A549 (cell line): ENCODE data around the gene KSR2.

Experiments
- CBX2 ChIP-seq: fragments of 200-600 bp; sonication (generic); IDR thresholded peaks from 2 replicates; pipeline ENCODE4 v1.6.1; 2016; ENCODE audit warnings: low read depth, mild to moderate bottlenecking, borderline replicate concordance
- EP300 ChIP-seq, 2 experiments: fragments of >200 bp; sonication (Bioruptor Twin); formaldehyde crosslinking; IDR thresholded peaks; 2 replicates in 1 of 2; 3 replicates in 1 of 2; pipeline ENCODE4 v1.6.1; 2016 to 2017
- FOSL2 ChIP-seq, 2 experiments: fragments of 450-650 bp in 1 of 2; fragments of >200 bp in 1 of 2; sonication (Bioruptor Twin) in 1 of 2; formaldehyde crosslinking; IDR thresholded peaks; 2 replicates each; pipeline versions ENCODE4 v1.5.0 to v1.6.1; 2016 to 2020; ENCODE audit warnings: mild to moderate bottlenecking in 1 of 2, moderate library complexity in 1 of 2
- GATA3 ChIP-seq: IDR thresholded peaks from 2 replicates; pipeline ENCODE4 v1.6.1; 2012; ENCODE audit warnings: borderline replicate concordance
- HDAC2 ChIP-seq: fragments of 200-600 bp; sonication (generic); IDR thresholded peaks from 2 replicates; pipeline ENCODE4 v1.6.1; 2016
- JUNB ChIP-seq: fragments of >200 bp; sonication (Bioruptor Twin); formaldehyde crosslinking; IDR thresholded peaks from 2 replicates; pipeline ENCODE4 v1.6.1; 2016
- MAZ ChIP-seq: fragments of 150-350 bp; IDR thresholded peaks from 2 replicates; pipeline ENCODE4 v1.6.1; 2014; ENCODE audit warnings: antibody characterized with exemption, low read depth, low read length, borderline replicate concordance
- MYC ChIP-seq: IDR thresholded peaks from 2 replicates; pipeline ENCODE4 v1.6.1; 2012; ENCODE audit warnings: mild to moderate bottlenecking, inconsistent platforms, low read length, improper control_type of control experiment, borderline replicate concordance
- POLR2AphosphoS2 ChIP-seq: conservative IDR thresholded peaks from 2 replicates; pipeline ENCODE4 v1.6.1; 2012; ENCODE audit warnings: low read length, improper control_type of control experiment, inconsistent platforms
- ZC3H11A ChIP-seq: fragments of 450-650 bp; IDR thresholded peaks from 2 replicates; pipeline ENCODE4 v1.6.1; 2014; ENCODE audit warnings: antibody characterized with exemption, mild to moderate bottlenecking
- TF ChIP-seq, protein P1 (sequence below): fragments of >200 bp; sonication (Bioruptor Twin); formaldehyde crosslinking; IDR thresholded peaks from 3 replicates; pipeline ENCODE4 v1.5.1; 2016
- TF ChIP-seq, protein P2 (sequence below): fragments of >200 bp; sonication (Bioruptor Twin); formaldehyde crosslinking; IDR thresholded peaks from 3 replicates; pipeline ENCODE4 v1.6.1; 2016
- TF ChIP-seq, protein P3 (sequence below): fragments of 150-350 bp; IDR thresholded peaks from 2 replicates; pipeline ENCODE4 v1.6.1; 2014; ENCODE audit warnings: low read depth, mild to moderate bottlenecking, low read length

DNA sequence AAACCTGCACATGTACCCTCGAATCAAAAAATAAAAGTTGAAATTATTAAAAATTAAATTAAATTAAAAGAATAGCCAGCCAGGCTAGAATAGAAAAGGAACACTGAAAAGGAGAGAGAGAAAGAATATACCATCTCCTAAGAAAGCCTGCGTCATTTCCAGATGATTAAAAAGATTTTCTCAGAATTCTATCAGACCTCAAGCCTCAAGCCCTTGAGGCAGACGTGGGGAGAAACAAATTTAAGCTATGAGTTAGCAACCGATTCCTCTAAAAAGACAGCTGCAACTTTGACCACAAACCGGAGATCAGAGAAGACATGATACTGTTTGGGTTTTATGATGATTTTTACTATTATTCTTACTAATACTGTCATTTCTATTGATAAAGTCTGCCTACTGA, 138.3 kb downstream of the KSR2 start:
- TF ChIP-seq MAZ = no peak
- TF ChIP-seq, protein P1, sequence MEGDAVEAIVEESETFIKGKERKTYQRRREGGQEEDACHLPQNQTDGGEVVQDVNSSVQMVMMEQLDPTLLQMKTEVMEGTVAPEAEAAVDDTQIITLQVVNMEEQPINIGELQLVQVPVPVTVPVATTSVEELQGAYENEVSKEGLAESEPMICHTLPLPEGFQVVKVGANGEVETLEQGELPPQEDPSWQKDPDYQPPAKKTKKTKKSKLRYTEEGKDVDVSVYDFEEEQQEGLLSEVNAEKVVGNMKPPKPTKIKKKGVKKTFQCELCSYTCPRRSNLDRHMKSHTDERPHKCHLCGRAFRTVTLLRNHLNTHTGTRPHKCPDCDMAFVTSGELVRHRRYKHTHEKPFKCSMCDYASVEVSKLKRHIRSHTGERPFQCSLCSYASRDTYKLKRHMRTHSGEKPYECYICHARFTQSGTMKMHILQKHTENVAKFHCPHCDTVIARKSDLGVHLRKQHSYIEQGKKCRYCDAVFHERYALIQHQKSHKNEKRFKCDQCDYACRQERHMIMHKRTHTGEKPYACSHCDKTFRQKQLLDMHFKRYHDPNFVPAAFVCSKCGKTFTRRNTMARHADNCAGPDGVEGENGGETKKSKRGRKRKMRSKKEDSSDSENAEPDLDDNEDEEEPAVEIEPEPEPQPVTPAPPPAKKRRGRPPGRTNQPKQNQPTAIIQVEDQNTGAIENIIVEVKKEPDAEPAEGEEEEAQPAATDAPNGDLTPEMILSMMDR = no peak
- TF ChIP-seq EP300 (IDR thresholded peaks at IDR 0.05) = no peak
- TF ChIP-seq MYC = no peak
- no peak for TF ChIP-seq JUNB
- TF ChIP-seq ZC3H11A = no peak
- no peak for TF ChIP-seq POLR2AphosphoS2
- TF ChIP-seq GATA3 = no peak
- TF ChIP-seq, protein P2, sequence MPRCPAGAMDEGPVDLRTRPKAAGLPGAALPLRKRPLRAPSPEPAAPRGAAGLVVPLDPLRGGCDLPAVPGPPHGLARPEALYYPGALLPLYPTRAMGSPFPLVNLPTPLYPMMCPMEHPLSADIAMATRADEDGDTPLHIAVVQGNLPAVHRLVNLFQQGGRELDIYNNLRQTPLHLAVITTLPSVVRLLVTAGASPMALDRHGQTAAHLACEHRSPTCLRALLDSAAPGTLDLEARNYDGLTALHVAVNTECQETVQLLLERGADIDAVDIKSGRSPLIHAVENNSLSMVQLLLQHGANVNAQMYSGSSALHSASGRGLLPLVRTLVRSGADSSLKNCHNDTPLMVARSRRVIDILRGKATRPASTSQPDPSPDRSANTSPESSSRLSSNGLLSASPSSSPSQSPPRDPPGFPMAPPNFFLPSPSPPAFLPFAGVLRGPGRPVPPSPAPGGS = no peak
- TF ChIP-seq FOSL2 (IDR thresholded peaks at IDR 0.05) = no peak
- TF ChIP-seq FOSL2 (CRISPR knock-in tag; IDR thresholded peaks at IDR 0.05) = no peak
- TF ChIP-seq CBX2 = no peak
- TF ChIP-seq, protein P3, sequence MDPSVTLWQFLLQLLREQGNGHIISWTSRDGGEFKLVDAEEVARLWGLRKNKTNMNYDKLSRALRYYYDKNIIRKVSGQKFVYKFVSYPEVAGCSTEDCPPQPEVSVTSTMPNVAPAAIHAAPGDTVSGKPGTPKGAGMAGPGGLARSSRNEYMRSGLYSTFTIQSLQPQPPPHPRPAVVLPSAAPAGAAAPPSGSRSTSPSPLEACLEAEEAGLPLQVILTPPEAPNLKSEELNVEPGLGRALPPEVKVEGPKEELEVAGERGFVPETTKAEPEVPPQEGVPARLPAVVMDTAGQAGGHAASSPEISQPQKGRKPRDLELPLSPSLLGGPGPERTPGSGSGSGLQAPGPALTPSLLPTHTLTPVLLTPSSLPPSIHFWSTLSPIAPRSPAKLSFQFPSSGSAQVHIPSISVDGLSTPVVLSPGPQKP = no peak
- TF ChIP-seq HDAC2 = no peak
